IPS DF 19.7 (cell line): ENCODE data around the gene ELMO1.
"Not testable (repeated sequence)": the region's sequence is repeated elsewhere in the genome, so short reads cannot be mapped to it uniquely, and the experiment has no call there.

Experiments
- DNase-seq: peaks from one replicate; pipeline ENCODE4 v3.0.0-alpha.2; 2013; ENCODE audit warnings: low read depth, low spot score

Gene ELMO1

DNA sequence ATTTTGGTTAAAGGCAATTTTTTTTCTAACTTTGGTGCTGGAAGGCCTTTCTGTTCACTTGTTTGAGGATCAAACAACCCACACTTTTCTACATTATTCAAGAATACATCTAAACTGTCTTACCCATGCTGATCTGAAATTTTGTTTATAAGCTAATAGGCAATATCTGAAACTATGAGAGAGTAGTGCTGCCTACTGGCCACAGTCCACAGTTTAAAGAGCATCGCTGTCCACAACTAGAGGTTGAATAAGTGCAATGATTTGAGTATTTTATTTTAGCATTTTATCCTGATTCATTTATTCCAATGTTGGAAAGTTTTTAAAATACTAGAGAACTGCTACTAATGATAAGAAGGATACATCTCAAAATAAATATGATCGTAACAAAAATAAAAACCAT lies 306.9 kb downstream of the ELMO1 start:
- DNase-seq = no peak

DNA sequence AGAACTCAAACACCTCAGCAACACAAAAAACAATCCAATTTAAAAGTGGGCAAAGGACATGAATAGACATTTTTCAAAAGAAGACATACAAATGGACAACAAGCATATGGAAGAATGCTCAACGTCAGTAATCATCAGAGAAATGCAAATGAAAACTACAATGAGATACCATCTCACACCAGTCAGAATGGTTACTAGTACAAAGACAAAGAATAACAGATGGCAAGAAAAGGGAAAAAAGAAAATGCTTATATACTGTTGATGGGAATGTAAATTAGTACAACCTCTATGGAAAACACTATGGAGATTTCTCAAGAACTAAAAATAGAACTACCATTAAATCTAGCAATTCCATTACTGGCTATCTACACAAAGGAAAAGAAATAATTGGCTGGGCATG lies 314.8 kb downstream of the ELMO1 start:
- not testable (repeated sequence) for DNase-seq

DNA sequence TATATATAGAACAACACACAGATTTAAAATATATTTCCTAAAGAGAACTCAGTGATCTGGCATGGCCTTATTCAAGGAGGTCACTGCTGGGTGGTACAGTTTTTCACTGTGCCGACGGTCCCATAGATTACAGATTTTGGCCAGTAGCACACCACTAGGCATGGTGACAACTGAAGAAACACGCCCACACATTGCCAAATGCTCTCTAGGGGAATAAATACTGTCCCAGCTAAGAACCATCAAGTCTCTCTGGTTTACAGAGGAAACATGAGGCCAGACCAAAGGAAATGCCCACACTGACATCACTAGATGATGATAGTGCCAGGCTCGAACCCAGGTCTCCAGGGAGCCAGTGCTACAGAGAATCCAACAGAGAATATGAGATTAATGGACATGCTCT lies 316.8 kb downstream of the ELMO1 start:
- DNase-seq = no peak

- no peak for DNase-seq
These were observed 319.6 kb downstream of the ELMO1 start for GRCh38 chr7:37129035-37129425.

- DNase-seq = no peak
These were observed 320.2 kb downstream of the ELMO1 start for GRCh38 chr7:37128327-37129034.

GRCh38 chr7:37119296-37119860 lies 329.3 kb downstream of the ELMO1 start:
- DNase-seq = no peak

DNA sequence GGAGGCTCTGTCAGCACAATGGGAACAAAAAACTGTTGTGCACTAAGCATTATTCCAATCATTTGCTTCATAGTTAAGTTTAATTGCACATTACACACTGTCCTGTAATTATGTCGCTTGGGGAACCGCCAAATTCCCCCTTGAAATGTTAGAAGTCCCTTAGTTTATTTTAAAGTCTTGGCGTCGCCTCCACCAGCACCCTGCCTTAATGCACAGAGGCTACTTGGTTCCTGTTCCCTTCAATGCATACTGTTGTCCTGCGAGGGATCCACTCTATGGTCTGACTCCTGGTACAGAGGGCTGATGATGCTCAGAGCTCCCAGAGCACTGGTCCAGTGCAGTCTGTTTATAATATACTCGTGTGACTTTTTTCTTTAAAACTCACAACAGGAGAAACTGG lies 330.7 kb downstream of the ELMO1 start:
- DNase-seq = no peak

GRCh38 chr7:37117292-37117691 lies 331.4 kb downstream of the ELMO1 start:
- DNase-seq = peak; percentile 70

DNA sequence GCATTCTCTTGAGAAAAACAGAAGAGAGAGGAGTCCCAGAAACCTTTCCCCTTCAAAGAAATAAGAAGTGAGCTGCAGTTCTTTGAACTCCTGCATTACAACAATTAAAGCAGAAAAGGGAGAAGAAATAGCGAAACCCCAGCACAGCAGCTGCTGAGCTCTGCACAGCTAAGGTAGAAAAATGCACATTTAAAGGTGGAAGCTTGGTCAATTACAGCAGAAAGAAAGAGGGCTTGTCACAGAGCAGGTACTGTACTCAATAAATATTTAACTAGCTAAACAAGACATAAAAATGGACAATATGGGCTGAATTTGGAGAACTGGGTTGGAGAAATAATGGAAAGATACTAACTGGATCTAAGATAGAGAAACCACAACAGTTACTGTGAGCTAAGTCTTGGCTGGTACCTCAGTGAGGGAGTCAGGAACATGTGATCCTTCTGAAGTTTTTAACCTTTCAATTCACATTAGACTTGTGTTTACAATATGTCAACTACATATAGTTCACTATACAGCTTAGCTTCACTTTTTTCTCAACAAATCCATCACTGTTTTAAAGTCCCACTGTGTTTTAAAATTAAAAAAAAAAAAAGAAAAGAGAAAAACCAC lies 332.5 kb downstream of the ELMO1 start:
- DNase-seq = no peak

- no peak for DNase-seq
These were observed 334.9 kb downstream of the ELMO1 start for GRCh38 chr7:37113661-37114355.

- DNase-seq = no peak
These were observed 335.8 kb downstream of the ELMO1 start for GRCh38 chr7:37112876-37113275.

GRCh38 chr7:37112218-37112617 lies 336.4 kb downstream of the ELMO1 start:
- no peak for DNase-seq

DNA sequence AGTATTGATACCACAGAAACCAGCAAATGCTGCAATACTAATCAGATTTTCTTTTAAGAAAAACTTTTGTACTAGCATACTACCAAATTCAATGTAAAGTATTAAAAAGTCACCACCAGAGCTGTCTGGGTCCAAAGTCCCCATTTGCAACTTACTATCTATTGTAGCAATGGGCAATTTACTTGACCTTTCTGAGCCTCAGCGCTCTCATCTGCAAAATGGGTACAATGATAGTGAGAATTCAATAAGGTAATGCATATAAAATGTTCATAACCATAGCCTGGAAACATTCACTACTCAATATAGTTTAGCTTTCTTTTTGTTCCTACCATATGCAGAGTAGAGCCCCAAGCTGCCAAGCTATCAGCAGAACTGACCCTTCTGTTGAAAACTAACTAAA lies 337.2 kb downstream of the ELMO1 start:
- no peak for DNase-seq

GRCh38 chr7:37110660-37111424 lies 337.8 kb downstream of the ELMO1 start:
- DNase-seq = no peak

DNA sequence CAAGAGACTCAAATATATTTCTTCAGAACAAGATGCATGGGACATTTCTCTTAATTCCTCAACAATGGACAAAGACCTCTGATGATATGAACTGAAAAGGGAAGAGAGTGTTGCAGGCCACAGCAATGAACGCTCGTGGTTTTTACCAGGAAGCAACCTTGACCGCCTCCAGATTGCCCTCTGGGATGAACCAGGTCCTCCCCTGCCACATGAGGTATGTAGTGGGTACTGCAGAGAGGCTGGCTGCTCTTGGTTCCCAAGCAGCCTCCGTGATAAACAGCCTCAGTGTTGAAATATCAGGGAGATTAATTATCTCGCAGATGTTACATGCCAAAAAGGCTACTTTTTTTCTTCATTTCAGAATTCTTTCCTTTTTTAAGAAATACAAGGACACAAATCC lies 338.8 kb downstream of the ELMO1 start:
- DNase-seq = no peak

- no peak for DNase-seq
These were observed 339.5 kb downstream of the ELMO1 start for GRCh38 chr7:37109016-37109683.

DNA sequence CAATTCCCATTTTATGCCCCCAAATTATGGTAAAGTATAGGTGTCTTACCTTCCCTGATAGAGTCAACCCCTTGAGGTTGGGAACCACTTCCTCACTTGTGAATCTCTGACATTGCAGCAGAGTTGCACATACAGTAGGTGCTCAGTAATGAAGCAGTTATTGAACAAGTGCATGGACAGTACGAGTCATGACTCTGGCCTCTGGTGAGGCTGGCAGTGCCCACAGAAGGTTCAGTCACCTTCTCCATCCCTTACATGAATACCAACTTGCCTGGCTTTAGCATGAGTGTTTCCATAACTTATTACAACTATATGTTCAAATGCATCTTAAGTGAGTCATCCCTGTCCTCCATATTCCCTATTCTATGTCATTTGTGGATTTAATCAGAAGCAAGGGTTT lies 340.0 kb downstream of the ELMO1 start:
- DNase-seq = no peak

- no peak for DNase-seq
These were observed 341.5 kb downstream of the ELMO1 start for GRCh38 chr7:37107047-37107750.

DNA sequence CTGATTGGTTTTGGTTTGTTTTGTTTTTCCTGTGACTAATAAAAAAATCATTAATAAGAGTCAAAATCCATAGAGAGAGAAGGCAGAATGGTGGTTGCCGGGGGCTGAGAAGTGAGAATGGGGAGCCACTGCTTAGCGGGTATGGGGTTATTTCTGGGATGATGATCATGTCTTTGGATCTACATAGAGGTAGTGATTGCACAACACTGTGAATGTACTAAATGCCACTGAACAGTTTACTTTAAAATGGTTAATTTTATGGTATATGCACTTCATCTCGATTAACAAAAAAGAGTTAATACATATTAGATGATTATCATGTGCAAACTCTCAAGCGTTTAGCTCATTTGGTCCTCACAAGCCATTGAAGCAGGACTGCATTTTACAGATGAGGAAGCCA lies 342.9 kb downstream of the ELMO1 start:
- DNase-seq = no peak

DNA sequence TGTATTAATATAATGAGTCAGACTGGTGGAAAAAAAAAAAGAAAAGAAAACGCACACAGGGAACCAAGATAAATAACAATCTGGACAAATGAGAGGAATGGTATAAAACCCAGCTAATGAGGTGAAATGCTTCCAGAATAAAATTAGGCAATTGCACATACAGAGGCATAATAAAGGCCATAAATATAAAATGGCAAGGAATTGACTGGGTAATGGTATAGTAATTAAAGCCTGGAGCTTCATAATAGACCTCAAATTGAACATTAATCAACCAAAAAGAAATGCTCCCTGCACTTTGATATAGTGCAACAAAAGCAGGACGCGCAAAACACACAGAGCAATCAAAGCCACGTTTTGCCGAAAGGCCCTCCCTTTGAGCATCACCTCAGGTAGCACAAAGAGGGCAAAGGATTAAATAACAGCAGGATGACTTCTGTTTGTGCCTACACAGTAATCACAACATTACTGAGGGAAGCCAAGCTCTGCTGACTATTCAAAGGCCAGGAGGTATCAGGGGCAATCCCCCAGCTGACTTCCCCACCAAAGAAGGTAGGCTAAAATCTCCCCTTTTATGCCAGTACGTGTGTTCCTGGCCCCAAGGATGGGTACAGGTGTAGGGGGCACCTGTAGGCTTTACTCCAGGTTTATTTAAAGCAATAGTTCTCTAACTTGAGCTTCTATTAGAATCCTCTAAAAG lies 343.7 kb downstream of the ELMO1 start:
- no peak for DNase-seq
